GM21717 (cell line): ENCODE results near the gene GALNT10.

Experiments used
- ATAC-seq: cut with Tn5 transposase; IDR thresholded peaks from one replicate; pipeline ENCODE4 v1.9.1; 2021; ENCODE audit warnings: mild to moderate bottlenecking, moderate library complexity; ENCODE audit not compliant: unreplicated experiment

Gene GALNT10

DNA sequence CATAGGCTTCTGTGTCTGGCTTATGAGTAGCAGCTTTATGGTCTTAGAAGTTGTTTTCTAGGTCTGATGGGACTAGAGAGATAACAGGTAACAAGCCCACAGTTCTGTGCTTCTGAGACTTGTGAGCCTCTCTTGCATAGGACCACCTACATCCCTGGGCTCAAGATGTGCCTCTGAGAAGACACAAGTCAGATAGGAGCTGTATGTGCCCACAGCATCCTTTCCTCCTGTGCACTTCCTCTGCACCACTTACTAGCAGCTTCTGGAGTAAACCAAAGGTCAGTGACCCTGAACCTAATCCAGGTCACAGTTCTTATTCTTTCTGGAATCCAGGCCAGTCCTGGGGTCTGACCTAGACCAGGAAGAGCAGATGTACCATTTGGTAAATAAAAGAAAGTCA lies 40.0 kb downstream of the GALNT10 start:
- no peak for ATAC-seq

DNA sequence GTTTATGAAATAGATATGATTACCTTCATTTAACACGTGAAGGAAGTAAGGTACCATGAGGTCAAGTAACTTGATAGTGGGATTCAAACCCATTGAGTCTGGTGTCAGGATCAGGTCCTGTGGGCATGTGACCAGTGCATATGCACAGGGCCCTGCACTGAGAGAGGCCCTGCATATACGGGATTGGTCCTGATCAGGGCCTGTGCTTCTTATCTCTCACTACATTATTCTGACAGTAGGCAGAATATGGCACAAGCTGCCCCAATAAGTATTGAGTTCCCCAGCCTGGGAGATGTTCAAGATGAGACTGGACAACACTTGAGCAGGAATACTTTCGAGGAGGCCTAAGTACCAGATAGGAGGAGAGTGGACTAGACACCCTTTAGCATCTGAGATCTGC lies 44.0 kb downstream of the GALNT10 start:
- no peak for ATAC-seq

GRCh38 chr5:154236011-154236410 lies 45.5 kb downstream of the GALNT10 start:
- ATAC-seq: no peak

DNA sequence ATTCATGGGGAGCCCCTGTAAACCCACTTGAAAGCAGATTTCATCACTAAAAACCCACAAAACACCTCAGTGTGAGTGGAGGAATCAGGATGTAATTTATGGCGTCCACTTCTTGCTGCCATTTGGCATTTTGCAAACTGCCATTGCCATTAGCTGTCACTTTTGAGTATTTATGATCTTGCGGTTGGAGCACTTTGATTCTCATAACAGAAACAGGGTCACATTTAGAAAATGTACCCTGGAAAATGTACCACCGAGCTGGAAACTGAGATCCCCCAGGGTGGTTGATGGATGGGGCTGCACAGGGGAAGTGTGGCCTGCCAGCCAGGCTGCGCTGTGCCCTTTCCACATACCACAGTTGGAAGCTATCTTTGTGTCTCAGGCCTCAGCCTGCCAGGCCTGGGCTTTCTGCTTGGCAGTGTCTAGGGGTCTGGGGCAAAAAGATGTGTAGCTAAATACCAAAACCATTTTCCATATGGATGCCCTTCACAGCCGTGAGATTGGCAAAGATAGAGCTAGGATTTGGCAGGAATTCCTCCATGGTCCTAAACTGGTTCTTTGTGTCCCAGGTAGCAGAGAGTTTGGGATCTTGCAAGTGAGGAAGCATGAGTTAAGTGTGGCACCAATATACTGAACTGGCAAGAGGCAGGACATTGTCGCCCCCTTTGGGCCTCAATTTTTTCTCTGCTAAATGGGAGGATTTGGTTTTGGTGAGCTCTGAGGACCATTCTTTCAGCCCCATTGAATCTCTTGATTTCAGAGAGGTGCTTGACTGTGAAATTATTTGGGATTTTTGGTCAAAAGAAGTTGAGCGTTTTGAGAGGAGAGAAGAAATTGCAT lies 46.2 kb downstream of the GALNT10 start:
- no peak for ATAC-seq

- no peak for ATAC-seq
These were observed 46.8 kb downstream of the GALNT10 start for GRCh38 chr5:154237376-154237743.

GRCh38 chr5:154237946-154238345 lies 47.4 kb downstream of the GALNT10 start:
- ATAC-seq: no peak

GRCh38 chr5:154238776-154239481 lies 48.4 kb downstream of the GALNT10 start:
- ATAC-seq: peak; percentile 52

GRCh38 chr5:154240595-154240994 lies 50.1 kb downstream of the GALNT10 start:
- ATAC-seq: no peak

DNA sequence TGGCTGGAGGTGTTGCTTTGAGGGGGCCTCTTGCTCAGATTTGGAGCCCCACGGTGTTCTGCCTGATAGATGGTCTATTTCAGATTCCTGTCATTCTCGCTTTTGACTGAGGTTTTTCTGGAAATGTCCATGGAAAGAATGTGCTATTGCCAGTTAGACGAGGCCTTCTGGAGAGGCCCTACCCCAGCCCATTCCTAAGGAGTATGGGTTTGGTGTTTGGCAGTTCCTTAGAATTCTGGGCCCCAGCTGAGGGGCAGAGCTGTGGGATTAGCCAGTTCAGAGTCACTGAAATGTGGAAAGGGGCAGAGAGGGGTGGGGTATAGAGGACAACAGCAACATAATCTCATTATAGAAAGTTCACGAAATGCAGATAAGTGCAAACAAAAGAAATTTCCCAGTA lies 50.5 kb downstream of the GALNT10 start:
- no peak for ATAC-seq

DNA sequence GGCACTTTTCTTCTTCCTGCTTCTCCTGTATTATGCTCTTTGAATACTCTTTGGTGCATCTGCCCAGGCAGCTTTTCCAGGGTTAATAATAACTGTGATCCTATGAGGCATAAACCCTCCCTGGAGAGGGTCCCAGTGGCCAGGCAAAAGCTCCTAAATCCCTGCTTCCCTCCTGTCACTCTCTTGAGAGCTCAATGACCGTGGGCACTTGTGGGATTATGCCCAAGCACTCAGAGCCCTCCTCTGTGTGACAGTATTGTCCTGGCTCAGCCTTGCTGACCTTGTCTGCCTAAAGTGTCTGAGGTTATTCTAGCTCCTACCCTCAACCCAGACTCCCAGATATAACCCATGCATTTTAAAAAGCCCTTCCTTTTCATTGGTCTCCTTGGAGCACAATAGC lies 51.9 kb downstream of the GALNT10 start:
- no peak for ATAC-seq

DNA sequence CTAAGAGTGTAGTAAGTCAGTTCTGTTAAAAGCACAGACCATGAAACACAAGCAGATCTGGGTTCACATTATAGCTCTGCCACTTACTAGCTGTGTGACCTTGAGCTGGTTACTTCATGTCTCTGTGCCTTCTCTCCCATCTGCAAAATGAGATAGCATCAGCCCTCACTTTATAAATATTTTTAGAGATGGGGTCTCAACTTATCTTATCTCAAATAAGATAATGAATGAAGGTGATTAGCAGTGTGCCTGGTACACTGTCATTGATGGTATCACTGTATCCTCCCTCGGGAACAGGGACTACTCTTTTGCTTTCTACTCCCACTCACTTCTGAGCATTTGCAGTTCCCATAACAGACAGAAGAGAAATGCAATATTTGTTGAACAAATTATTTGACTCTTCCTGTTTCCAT lies 52.4 kb downstream of the GALNT10 start:
- ATAC-seq: peak; percentile 75

DNA sequence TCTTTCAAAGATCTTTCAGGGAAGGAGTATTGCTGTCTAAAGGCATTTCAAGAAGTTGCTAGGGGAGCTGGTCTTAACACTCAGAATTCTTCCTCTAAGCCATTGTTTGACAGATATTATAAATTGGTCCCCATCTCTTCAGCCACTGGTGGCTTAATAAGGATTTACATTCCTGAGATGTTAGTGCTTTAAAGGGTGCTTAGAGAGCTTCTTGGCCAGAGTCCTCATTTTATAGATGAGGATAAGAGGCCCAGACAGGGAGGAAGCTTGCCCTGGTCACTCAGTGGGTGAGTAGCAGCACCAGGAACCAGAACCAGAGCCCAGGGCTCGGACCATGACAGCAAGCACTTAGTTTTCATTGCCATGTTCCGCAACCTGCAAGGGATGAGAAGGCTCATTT lies 53.2 kb downstream of the GALNT10 start:
- ATAC-seq: no peak

- ATAC-seq: no peak
These were observed 53.9 kb downstream of the GALNT10 start for GRCh38 chr5:154244476-154244875.

GRCh38 chr5:154248691-154249090 lies 58.2 kb downstream of the GALNT10 start:
- no peak for ATAC-seq

DNA sequence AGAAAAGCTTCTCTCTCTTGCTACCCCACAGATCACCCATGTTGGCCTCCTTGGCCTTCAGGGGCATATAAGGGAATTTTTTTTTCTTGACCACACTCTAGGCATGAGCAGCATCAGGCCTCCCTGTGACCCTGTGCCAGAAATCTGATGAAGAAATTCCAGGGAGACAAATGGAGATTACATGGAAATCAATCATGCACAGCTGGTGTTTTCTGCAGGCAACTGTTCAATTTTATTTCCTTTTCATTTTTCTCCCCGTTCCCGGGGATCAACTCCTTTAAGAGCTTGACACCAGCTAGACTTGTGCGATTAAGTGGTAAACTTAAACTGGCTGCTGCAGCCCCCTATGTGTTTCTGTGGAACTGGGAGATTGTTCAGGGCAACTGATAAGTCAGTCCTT lies 59.3 kb downstream of the GALNT10 start:
- ATAC-seq: no peak

DNA sequence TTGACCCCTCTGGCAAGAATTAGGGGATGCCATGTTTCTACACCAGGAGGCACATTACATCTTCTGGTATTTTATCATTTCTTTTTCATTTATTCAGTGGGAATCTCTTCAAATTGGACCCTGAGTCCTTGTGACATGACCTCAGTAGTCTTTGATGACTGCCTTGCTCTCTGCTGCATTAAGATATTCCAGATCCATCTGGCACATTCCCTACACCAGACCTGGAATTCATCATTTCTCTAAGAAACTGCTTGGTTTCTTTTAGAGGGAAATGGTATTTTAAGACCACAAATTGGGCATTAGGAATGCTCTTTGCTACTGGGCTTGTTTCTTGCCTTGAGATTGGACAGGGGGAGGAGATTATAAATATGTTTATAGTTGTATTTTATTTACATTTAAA lies 61.0 kb downstream of the GALNT10 start:
- no peak for ATAC-seq

DNA sequence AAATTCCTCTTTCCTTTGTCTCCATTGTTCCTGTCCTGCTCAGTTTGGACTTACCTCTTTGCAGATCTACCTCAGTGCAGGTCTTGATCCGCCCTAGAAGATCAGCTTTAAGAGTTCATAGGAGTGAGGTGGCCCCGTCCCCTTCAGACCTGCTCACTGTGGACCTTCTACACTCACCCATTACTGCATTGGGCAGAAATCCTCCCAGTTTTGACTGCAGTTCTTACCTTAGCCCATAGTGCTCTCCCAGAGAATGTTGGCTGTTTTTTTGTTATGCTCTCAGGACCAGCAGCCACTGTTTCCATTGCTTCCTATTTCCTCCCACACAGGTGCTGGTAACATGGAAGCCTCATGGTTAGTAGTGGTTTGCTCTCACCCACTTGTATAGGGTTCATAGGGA lies 63.3 kb downstream of the GALNT10 start:
- no peak for ATAC-seq

DNA sequence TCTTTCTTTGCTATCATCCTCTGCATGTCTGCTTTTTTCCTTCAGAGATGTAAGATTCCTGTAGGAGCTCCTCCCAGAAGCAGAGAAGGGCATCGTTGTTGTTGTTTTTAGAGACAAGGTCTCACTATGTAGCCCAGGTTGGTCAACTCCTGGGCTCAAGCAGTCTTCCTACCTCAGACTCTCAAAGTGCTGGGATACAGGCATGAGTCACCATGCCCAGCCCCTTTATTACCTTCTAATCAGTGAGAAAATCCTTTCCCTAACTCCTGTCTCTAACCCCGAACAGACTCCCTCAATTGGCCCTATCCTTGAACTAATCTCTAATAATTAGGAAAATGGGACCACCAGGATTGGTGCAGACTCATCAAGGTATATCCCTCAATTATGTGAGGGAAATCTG lies 64.4 kb downstream of the GALNT10 start:
- ATAC-seq: no peak

DNA sequence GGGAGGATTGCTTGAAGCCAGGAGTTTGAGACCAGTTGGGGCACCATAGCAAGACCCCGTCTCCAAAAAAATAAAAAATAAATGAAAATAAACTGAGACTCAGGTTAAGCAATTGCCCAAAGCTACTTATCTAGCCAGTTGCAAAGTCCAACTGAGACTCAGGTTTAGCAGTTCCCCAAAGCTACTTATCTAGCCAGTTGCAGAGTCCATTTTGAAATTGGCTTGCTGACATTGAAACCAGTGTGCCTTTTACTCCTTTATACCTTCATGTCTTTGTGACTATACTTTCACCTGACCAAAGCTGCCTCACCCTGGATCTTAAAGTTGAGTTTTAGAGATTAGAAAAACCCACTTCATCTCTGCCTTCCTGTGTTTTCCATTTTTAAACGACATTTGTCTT lies 66.5 kb downstream of the GALNT10 start:
- no peak for ATAC-seq

- no peak for ATAC-seq
These were observed 68.1 kb downstream of the GALNT10 start for GRCh38 chr5:154258531-154259217.

DNA sequence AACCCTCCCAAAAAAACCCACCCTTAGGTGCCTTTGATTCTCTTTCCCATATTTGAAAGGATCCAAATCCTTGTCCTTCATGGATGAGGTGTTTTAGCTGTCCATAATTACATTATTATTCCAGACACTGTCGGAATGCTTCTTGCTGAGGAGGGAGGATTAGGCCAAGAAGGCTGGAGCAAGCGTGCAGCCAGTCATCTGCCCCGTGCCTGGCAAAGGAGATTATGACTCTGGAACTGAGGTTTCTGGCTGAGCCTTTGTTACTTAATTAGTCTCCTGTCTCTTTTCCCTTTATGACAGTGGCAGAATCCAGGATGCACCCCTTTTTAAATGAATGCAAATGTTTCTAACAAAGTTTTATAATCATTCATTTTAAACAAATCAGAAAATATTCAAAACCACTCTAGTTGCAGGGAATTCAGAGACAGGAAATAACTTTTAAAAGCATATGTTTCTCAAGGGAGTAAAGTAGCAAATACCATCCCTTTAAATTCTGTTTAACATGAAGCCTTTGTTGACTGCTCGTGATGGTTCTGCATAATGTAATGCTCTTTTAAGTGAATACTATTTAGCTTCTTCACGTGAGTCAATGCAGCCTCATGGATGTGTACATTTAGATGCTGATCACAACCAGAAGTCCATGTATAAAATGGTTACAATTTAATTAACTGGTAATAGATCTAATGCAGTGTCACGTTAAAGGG lies 69.8 kb downstream of the GALNT10 start:
- ATAC-seq: no peak
